HG03095 (cell line): Measurements from ENCODE around the gene CCDC184.

Experiments
- ATAC-seq: cut with Tn5 transposase; IDR thresholded peaks from one replicate; pipeline ENCODE4 v1.9.1; 2021; ENCODE audit warnings: moderate library complexity; ENCODE audit not compliant: unreplicated experiment

Gene CCDC184

GRCh38 chr12:48177982-48178381, 5.5 kb upstream of the CCDC184 start:
- no peak for ATAC-seq

GRCh38 chr12:48179466-48179865, 4.0 kb upstream of the CCDC184 start:
- no peak for ATAC-seq

- ATAC-seq = no peak
These were observed 3.0 kb upstream of the CCDC184 start for GRCh38 chr12:48180424-48180823.

GRCh38 chr12:48180857-48181495, 2.5 kb upstream of the CCDC184 start:
- no peak for ATAC-seq

- no peak for ATAC-seq
These were observed 813 bp upstream of the CCDC184 start for GRCh38 chr12:48182631-48183030.

- no peak for ATAC-seq
These were observed 568 bp downstream of the CCDC184 start for GRCh38 chr12:48183876-48184548.

GRCh38 chr12:48184549-48184922, 1.1 kb downstream of the CCDC184 start:
- no peak for ATAC-seq

GRCh38 chr12:48185181-48185919, 1.9 kb downstream of the CCDC184 start:
- ATAC-seq = no peak

GRCh38 chr12:48187916-48188695, 4.7 kb downstream of the CCDC184 start:
- no peak for ATAC-seq

GRCh38 chr12:48189331-48190125, 6.1 kb downstream of the CCDC184 start:
- ATAC-seq = no peak

- no peak for ATAC-seq
These were observed 7.7 kb downstream of the CCDC184 start for GRCh38 chr12:48191096-48191495.

GRCh38 chr12:48192861-48193260, 9.4 kb downstream of the CCDC184 start:
- no peak for ATAC-seq

- no peak for ATAC-seq
These were observed 10.2 kb downstream of the CCDC184 start for GRCh38 chr12:48193623-48194022.

- no peak for ATAC-seq
These were observed 11.4 kb downstream of the CCDC184 start for GRCh38 chr12:48194799-48195201.

- ATAC-seq = peak; percentile 20
These were observed 14.1 kb downstream of the CCDC184 start for GRCh38 chr12:48197549-48197970.

- peak; percentile 99 for ATAC-seq
These were observed 14.7 kb downstream of the CCDC184 start for GRCh38 chr12:48197971-48198671.

GRCh38 chr12:48198672-48198971, 15.2 kb downstream of the CCDC184 start:
- no peak for ATAC-seq

- ATAC-seq = no peak
These were observed 15.5 kb downstream of the CCDC184 start for GRCh38 chr12:48198985-48199384.

GRCh38 chr12:48199774-48200221, 16.4 kb downstream of the CCDC184 start:
- ATAC-seq = no peak

- no peak for ATAC-seq
These were observed 17.6 kb downstream of the CCDC184 start for GRCh38 chr12:48201091-48201490.
